Activated naive CD4-positive, alpha-beta T cell treated with Interleukin-2 at 50 U/mL for 16 hours (primary cell): ENCODE measurements around the gene SLC35A3.
A peak's percentile ranks its signal among the peaks of the same experiment; 100 is the strongest.
"Not testable (repeated sequence)": the region's sequence is repeated elsewhere in the genome, so short reads cannot be mapped to it uniquely, and the experiment has no call there.

ENCODE experiments used
- DNase-seq: peaks from one replicate; pipeline ENCODE4 v3.0.0-alpha.2; 2020

The SLC35A3 gene

DNA sequence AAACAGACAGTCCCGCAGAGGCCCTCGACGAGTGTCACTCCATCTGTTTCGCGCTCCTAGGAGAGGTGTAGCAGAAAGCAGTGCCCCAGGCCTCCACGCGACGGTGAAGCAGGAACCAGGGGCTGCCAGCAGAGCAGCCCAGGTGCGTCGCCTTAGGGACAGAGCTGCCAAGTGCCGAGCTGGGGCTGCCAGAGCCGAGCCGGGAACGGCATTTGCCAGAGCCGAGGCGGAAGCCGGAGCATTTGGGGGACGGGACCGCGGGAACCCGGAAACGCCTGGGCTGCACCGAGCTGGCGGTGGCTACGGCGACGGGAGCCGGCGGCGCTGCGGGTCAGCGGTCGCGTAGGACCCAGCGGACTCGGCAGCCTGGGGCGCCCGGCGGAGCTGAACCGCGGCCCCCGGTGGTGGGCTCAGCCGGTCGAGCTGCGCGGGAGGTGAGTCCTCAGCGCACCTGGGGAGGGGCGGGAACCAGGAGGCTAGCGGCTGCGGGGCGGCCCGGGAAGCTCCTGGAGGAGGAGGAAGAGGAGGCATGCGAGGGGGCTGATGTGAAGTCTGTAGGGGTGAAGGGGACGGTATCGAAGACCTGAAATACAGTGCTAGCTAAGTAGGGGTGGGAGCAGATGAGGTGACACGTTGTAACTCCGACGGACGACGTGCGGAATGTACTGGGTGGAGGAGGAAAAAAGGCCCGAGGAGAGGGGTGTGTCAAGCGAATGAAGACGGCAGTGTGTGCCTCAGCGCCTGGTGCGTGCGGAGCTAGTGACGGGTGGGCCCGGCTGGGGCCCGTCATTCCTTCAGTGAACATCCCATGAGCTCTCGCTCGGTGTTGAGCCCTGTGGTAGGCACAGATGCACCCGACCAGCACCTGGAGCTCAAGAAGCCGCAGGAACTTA lies at the start of gene SLC35A3:
Gene SLC35A3, plus strand, starts transcription at position 268 of the 893 bp plus-strand sequence. CDS start 23,559 bp downstream, outside the sequence.
- peak; percentile 84 for DNase-seq

DNA sequence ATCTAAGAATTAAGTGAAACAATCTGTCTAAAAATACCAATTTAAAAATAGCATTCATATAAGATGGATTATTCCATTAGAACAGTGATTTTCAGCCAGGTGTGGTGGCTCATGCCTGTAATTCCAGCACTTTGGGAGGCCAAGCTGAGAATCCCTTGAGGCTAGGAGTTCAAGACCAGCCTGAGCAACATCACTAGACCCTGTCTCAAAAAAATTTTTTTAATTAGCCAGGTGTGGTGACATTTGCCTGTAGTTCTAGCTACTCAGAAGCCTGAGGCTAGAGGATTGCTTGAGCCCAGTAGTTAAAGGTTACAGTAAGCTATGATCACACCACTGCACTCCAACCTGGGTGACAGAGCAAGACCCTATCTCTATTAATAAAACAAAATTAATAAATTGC lies 35.0 kb upstream of the SLC35A3 start:
- no peak for DNase-seq

GRCh38 chr1:99935534-99935933 lies 34.3 kb upstream of the SLC35A3 start:
- DNase-seq, result no peak

DNA sequence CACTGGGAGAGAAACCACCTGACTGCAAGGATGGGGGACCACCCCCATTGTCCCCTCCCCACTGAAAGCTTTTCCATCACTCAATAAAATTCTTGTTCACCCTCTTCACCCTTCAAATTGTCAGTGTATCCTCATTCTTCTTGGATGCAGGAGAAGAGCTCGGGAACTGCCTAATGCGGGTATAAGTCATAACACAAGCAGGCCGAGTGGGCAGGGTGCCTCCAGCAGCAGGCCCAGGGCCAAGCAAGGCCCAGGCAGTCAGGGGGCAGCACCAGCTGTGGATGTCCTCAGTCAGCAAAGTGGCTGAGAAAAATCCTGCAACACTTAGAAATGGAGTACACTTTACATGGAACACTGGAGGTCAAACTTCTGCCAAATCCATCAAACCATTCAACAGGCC lies 33.7 kb upstream of the SLC35A3 start:
- DNase-seq, result no peak

DNA sequence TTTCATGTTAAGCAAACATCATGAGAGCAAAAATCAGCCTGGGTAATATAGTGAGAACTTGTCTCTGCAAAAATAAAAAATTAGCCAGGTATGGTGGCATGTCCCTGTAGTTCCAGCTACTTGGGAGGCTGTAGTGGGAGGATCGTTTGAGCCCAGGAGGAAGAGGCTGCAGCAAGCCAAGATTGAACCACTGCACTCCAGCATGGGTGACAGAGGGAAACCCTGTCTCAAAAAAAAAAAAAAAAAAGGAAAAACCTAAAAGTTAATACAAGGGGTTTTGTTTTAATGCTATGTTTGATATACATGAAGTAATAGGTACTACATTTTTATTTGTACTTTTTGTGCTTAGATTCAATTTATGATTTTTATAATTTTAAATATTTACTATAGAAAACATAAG lies 27.1 kb upstream of the SLC35A3 start:
- no peak for DNase-seq

- no peak for DNase-seq
Observed at GRCh38 chr1:99943223-99943794, 26.5 kb upstream of the SLC35A3 start.

DNA sequence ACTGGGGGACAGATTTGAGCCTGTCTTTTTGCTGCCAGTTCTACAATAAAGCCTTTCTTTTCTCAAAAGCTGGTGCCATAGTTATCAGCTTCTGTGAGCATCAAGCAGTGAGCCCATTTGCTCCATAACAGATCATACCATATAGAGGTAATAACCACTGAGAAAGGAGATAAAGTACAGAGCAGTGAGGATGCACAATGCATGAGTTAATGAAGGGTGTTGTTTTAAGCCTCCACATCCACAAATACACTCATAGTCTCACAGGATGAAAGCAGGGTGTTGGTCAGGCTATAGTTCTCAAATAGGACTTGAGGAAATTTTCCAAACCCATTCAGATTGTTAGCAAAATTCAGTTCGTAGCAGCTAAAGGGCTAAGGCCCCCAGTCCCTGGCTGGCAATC lies 25.6 kb upstream of the SLC35A3 start:
- DNase-seq, result no peak

- DNase-seq, result no peak
Observed at GRCh38 chr1:99945174-99945573, 24.6 kb upstream of the SLC35A3 start.

GRCh38 chr1:99950486-99950885 lies 19.3 kb upstream of the SLC35A3 start:
- no peak for DNase-seq

DNA sequence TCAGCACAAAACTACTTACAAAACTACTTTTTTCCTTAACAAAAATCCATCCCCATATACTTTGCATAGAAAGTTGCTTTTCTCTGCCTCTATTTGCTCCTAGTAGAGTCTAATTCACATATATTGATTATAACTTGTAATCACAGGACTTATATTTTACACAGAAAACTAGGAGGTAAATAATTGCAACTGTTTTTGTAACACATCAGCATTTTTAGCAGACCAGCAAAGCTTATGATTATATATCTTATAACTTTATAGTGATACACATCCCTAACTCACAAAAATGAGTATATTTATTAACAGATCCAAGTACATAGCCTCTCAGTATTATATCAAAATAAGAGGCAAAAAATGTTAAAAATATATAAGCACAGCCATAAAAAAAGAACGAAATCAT lies 17.3 kb upstream of the SLC35A3 start:
- DNase-seq, result no peak

- DNase-seq, result no peak
Observed at GRCh38 chr1:99955375-99955774, 14.4 kb upstream of the SLC35A3 start.

DNA sequence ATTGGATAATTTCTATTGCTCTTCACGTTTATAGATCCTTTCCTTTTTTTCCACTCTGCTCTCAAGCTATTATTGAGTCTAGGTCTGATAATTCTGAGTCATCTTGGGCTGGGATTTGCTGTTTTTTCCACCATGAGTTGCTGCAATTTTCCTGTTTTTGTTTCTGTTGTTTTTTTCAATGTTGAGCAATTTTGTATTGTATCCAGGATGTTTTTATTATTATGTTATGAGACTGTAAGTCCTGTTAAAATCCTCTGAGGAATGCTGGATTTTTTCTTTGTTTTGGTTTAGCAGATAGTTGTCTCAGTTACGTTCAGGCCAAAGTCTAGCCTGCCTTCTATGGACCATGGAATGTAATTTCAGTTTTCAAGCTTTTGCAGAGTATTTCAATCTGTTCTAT lies 13.0 kb upstream of the SLC35A3 start:
- no peak for DNase-seq

GRCh38 chr1:99957818-99958217 lies 12.0 kb upstream of the SLC35A3 start:
- no peak for DNase-seq

DNA sequence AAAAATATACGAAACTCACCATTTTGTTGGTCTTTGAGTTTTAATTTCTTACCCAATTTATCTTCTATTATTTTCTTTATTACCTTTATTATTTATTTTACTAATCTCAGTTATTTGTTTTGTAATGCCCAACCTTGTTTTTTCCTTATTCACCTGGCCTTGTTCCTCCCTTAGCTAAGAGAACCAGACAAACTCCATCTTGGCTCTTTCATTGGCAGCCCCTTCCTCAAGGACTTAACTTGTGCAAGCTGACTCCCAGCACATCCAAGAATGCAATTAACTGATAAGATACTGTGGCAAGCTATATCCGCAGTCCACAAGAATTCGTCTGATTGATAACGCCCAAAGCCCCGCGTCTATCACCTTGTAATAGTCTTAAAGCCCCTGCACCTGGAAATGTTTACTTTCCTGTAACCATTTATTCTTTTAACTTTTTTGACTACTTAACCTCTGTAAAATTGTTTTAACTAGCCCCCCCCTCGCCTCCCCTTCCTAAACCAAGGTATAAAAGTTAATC lies 10.5 kb upstream of the SLC35A3 start:
- DNase-seq, result not testable (repeated sequence)

DNA sequence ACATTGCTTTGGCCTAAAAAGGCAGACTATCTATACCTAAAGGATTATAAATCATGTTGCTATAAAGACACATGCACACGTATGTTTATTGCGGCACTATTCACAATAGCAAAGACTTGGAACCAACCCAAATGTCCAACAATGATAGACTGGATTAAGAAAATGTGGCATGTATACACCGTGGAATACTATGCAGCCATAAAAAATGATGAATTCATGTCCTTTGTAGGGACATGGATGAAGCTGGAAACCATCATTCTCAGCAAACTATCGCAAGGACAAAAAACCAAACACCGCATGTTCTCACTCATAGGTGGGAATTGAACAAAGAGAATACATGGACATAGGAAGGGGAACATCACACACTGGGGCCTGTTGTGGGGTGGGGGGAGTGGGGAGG lies 9.5 kb upstream of the SLC35A3 start:
- not testable (repeated sequence) for DNase-seq

DNA sequence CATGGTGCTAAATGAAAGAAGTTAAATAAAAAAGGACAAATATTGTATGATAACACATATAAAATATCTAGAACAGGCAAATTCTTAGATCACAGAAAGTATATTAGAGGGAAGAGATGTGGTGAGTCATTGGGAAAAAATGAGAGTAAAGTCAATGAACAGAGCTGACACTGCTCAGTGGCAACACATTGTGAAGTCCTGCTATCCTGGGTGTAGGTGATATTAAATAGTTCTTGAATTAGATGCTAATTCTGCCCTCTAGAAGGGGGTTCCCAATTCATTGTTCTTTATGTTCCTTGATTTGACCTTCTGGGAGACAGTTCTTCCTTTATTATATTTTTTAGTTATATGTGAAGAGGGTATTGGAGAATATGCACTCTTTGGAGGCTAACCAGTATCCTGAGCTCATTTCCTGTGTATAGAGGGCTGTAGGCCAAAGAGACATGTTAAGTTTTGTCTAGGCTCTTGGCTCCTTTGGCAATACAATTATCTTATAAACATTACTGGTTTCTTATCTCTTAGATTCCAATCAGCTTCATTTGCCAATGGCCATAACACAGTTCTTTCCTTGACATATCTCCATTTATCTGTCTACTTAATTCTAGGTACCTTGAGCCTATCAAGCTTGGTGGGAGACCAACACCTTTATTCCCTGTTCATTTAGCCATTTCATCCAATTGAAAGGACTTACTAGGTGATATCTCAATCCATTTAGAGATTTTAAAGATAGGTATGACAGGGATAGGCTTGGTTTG lies 6.6 kb upstream of the SLC35A3 start:
- DNase-seq, result no peak

DNA sequence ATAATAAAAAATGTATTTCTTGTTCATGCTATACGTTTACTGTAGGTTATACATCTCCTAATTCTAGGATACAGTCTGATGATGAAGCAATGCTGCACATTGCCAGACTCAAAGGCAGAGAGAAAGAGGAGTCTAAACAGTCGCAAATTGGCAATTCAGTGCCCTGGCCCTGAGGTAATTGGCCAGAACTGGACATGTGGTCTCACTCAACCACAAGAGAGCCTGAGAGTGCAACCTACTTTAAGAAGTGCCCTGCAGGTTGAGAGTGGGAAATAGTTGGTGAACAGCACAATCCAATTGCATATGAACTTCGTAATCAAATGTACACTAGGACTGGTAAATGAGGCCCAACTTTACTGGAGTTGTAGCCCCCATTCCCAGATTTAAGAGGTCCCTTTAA lies 5.0 kb upstream of the SLC35A3 start:
- no peak for DNase-seq

- DNase-seq, result no peak
Observed at GRCh38 chr1:99965646-99966375, 4.0 kb upstream of the SLC35A3 start.

- no peak for DNase-seq
Observed at GRCh38 chr1:99968214-99968613, 1.6 kb upstream of the SLC35A3 start.

DNA sequence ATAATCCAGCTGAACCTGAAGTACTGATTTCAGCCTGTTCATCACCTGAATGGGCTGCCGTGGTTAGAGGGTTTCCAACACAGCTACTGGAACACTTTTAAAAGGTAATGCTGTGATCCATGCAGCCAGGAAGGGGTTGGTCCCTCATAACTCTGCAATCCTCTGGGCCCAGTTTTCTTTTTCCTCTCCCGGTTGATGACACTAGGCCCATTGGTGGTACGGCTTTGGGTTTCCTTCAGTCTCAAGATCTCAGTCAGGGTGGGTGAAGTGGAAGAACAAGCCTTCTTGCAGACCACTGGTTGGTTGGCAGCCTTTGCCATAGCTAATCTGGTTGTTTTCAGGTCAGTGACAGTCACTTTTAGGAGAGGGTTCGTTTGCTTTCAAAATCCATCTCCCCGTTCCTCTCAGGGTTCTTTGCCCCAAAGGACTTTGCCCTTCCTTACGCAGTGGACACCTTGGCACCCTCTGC lies 502 bp upstream of the SLC35A3 start:
- no peak for DNase-seq

GRCh38 chr1:99970713-99971255 lies 988 bp downstream of the SLC35A3 start:
- no peak for DNase-seq

DNA sequence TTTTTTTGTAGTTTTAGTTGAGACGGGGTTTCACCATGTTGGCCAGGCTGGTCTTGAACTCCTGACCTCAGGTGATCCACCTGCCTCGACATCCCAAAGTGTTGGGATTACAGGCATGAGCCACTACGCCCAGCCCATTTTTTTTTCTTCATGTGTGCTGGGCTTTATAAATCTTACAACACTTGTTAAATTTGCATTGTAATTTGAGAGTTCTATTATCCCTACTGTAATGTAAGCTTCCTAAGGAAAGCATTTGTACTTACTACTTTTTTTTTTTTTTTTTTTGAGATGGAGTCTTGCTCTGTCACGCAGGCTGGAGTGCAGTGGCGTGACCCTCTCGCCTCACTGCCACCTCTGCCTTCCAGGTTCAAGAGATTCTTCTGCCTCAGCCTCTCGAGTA lies 2.3 kb downstream of the SLC35A3 start:
- not testable (repeated sequence) for DNase-seq
